GM19043 (cell line): Measurements from ENCODE around the gene SEPTIN10.
"Not testable (repeated sequence)": the region's sequence is repeated elsewhere in the genome, so short reads cannot be mapped to it uniquely, and the experiment has no call there.

Experiments
- ATAC-seq: cut with Tn5 transposase; IDR thresholded peaks from one replicate; pipeline ENCODE4 v1.9.1; 2021; ENCODE audit warnings: low read depth; ENCODE audit not compliant: unreplicated experiment

SEPTIN10 gene

DNA sequence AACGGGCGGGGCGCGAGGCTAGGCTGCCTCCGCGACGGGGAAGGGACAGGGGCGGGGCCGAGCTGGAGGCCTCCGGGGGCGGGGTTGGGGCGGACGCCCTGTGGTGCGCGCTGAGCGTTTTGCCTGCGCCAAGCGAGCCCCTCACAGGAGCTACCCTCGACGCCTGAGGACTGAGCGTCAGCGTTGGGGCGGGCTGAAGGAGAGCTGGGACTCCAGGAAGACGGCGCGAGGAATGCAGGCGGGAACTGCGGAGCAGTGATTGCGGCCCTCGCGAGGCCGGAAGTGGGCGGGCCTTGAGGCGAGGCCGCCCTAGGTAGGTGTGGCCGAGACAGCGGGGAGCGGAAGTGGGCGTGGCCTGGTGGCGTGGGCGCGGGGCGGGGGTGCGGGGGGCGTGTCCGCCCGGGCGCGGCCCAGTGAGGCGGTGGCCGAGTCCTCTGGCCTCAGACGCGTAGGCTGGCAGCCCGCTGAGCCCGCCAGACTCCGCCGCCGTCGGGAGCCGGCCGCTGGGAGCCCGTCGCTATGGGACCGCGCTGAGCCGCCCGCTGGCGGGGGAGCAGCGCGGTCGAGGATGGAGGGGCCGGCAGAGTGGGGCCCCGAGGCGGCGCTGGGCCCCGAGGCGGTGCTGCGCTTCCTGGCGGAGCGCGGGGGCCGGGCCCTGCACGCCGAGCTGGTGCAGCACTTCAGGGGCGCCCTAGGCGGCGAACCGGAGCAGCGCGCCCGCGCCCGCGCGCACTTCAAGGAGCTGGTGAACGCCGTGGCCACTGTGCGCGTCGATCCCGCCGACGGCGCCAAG, at the start of gene SEPTIN10, which contains the start of gene SOWAHC:
Gene SEPTIN10, minus strand, starts transcription at position 45 of the 793 bp plus-strand sequence. CDS start 139 bp downstream, outside the sequence.
Gene SOWAHC, plus strand, starts transcription at position 443 of the 793 bp plus-strand sequence. Its CDS starts 126 bp downstream, at position 569.
- ATAC-seq, result peak; percentile 69

DNA sequence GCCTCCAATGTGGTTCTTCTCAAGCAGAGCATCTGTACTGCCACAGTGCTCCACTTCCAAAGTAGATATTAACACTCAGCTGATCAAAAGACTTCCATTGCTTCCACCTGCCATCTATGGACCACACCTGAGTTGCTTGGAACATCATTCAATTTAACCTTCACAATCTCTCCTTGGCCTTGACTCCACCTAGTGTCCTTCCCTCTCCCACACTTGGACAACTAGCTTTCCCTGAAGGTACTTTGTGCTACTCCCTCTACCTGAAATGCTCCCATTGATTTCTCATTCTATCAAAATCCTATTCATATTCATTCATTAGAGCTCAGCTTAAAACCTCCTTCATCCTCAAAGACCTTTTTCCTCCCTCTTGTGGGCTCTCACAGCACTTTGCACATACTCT, 49.1 kb upstream of the SEPTIN10 start:
- ATAC-seq, result no peak

DNA sequence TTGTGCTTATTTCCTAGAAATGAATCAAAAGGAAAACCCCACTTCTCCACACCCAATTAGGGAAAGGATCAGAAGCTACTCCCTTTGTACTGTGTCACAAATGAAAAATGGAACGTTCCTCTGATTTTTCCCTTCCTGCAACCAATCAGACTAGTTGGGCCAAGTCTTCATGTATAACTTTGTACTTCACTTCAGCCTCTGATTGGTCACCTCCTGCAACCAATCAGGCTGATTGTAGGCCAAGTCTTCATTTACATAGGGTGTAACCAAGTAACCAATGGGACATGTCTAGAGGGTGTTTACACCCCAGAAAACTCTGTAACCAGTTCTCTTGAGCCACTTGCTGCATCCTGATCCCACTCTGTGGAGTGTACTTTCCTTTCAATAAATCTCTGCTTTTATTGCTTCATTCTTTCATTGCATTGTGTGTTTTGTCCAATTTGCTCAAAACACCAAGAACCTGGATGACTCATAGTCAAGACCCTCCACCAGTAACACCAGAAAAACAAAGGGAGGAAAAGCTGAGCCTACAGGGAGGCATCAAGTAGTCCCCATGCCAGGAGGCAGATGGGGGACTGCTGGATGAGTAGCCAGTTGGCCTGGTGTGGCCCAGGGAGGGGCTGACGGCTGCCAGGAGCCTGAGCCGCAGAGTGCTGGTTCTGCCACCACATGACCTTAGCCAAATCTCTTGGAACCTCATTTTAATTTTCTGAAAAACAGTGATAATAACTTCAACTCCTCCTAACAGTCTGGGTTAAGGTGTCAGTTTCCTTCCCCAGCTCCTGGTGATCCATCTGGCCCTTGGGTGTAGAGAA, 46.5 kb upstream of the SEPTIN10 start:
- ATAC-seq, result no peak

DNA sequence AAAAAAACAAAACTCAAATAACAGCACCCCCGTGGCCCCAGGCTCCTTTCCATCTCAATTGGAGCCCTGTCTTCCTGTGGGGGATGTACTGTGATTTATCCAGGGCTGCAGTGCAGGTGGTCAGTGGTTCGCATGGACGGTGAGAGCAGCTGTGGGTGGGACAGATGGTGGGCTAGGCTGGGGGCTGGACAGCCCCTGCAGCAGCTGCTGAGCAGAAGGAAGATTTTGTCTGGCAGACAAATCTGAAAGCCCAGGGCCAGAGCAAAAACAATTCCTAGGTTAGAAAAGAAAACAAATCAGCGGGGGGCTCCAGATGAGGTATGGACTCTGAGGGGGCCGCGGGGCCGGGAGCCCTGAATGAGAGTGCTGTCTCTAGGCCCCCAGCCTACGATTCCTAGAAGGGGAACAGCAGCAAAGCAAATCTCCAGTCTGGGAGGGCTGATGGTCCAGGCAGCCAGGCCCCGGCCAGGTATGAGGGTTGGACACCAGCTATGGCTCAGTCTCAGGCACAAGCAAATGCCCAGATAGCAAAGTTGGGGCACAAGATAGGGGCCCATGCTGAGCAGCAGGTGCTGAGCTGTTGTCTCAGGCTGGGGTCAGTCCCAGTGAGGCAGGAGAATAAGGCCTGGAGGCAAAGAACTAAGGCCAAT, 45.8 kb upstream of the SEPTIN10 start:
- no peak for ATAC-seq

DNA sequence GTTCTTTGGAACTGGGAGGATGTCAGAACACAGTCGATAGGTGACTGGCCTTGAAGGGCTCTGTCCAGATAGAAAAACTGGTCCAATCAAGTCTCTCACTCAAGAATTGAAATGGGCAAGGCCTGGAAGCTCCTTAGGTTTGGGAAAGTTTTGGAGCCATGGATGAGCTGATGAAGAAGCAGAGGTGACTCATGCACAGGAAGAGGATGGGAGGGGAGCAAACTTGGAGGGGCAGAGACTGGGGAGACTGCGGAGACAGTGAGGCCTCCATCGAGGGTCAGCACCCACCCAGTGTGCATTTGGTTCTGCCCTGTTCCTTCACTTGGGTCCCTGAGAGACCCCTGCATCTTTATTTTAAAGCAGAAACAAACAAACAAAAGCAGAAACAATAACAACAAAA, 41.5 kb upstream of the SEPTIN10 start:
- ATAC-seq, result no peak

DNA sequence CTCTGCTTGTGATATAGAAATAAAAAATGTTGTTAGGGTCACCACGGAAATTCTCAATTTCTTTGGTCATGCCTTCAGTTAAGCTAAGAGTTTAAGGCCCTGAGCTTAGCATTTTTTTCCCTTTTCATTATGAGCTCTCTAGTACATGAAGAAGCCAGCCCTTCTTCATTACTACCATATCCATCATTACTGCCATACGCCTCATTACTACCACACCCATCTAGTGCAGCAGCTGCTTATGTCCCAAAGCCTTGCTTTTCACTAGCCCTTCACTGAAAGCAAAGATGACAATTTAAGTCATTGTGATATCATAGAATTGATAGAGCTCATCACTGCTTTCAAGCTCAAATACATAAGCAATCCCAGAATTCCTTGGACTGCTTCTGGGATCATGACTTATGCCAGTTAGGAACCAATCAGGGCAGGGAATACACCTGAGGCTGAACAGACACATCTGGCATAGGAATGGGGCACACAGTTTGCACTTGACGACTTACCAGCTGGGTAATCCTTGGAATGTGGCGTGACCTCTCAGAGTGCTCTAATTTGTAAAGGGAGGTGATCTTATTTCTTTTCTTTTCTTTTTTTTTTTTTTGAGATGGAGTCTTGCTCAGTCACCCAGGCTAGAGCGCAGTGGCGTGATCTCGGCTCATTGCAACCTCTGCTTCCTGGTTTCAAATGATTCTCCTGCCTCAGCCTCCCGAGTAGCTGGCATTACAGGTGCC, 40.7 kb upstream of the SEPTIN10 start:
- ATAC-seq, result no peak

DNA sequence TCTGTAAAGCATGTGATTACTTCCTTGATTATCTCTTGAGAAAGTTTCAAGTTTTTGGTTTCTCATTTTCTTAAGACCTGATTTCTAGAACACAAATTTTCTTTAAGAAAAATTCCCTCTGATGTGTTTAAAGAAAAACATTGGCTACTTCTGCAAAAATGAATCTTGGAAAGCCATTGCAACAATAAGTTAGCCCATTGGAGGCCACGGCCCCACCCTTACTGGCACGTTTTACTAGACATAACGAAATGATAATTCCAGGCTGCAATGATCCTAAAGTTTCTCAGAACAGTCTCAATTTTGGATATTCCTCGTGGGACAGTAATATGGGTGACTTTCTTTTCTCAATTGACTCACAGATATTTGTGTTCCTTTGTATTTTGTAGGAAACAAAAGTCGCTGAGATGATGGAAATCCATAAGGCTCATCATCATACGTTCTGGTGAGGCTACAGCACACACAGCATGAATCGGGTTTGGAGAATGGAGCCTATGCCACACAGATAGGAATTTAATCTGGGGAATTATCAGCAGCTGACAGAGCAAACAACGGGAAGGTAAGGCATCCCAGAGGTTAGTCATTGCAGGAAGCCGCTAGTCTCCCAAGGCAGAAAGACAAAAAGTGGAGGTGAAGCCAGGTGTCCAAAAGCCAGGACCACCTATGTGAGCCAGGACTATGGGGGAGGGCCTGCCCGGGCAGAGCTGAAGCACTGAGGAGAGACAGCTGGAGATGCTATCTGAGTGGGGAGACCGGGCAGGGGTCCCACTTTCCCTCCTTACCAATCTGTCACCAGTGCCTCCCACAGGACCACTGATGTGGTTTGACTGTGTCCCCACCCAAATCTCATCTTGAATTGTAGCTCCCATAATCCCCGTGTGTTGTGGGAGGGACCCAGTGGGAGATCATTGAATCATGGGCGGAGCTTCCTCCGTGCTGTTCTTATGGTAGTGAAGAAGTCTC, 36.2 kb upstream of the SEPTIN10 start:
- ATAC-seq, result no peak

DNA sequence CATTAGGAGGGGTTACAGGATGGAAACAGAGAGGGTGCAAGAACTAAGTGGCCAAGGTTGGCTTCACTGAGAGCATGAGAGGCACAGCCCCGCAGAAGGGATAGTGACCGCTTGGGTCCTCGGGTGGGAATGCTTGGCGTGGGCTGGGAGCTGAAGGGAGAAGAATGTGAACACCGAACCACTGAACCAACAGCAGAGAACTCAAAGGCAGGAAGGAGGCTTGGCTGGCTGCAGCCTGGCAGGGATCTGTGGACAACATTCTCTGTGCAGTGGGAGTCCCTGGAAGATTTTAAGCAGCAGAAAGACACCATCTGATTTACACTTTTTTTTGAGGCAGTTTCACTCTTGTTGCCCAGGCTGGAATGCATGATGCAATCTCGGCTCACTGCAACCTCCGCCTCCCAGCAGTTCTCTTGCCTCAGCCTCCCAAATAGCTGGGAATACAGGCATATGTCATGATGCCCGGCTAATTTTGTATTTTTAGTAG, 34.3 kb upstream of the SEPTIN10 start:
- no peak for ATAC-seq

DNA sequence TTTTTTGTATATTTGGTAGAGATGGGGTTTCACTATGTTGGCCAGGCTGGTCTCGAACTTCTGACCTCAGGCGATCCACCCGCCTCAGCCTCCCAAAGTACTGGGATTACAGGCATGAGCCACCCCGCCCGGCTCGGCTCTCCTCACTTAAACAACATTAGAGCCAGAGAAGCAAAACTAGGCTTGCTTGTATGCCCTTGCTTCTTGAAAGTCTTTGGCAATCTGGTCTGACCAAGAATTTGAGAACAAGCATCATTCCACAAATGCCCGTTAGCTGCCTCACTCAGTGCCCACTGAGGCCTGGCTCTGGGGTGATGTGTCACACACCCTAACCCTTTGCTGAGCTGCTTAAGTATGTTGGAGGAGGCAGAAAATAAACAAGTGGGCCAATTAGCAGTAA, 33.9 kb upstream of the SEPTIN10 start:
- ATAC-seq, result no peak

DNA sequence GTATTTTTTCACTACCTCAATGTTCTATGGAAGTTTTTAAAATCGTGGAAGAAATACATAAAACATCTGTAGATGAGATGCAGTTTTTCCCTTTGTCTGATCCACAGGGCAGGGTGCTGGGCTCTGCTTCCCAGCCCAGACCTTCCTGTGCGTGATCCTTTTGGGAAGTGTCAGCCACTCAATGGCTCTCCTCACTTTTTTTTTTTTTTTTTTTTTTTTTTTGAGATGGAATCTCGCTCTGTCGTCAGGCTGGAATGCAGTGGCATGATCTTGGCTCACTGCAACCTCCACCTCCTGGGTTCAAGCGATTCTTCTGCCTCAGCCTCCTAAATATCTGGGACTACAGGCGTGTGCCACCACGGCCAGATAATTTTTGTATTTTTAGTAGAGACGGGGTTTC, 33.2 kb upstream of the SEPTIN10 start:
- ATAC-seq, result no peak

DNA sequence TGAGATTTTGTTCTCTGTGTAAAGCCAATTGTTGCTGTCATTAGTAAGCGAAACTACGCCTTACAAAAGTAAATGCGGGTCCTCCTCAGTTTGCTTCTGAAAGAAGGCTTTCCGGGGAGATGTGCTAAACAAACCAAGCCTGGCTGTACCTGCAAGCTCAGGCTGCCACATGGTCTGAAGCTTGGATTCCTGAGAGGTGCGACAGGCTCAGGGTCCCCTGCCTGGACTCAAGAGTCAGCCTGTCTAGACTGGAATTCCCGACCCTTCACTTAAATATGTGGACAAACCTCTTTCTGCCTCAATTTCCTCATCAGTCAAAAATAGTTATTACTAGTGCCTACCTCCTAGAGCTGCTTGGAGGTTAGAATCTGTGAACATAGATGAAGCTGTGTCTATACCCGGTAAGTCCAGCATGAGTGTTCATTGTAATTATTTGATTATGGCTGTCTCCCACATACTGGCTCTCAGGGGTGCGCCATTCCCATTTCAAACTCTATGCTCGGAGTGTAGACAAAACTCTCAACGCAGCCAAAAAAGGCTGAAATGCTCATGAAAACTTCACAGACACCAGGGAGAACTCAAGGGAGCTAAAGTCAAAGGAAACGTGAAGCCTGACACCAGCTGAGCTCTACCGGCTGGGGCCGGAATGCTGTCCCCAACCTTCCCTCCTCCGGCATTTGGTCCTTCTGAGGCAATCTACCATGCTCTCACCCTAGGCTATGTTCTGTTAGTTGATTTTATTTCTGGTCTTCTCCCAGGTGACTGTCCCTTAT, 31.8 kb upstream of the SEPTIN10 start:
- no peak for ATAC-seq

DNA sequence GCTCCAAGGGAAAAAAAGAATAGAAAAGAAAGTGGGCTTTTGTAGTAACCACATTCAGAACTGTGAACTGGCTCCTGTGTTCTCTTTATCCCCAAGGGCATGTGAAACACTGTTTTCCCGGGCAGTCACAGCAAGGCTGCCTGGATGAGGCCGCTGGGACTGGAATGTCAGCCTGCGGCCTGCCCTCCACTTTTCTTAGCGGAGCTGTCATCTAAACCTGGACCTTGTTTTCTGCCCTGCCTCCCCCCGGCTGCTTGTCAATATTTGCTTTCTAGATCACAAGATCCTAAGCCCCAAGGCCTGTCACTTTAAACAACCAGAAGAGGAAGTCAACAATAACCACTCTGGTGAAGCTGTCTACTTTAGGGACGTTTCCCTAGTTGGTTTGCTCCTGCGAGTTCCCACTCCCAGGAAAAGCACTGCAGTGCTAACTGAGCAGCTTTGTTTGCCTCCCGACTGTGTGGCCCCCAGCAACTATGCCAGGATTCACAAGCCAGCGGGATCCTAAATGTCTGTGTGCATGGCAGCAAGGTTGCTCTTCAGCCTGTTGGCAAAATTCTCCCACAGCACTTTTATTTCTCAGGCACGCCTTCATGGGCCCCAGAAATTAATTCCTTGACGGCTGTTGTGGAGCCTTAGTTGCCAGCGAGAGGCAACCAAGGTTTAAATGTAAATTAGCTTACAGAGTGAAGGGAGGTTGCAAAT, 31.0 kb upstream of the SEPTIN10 start:
- no peak for ATAC-seq

DNA sequence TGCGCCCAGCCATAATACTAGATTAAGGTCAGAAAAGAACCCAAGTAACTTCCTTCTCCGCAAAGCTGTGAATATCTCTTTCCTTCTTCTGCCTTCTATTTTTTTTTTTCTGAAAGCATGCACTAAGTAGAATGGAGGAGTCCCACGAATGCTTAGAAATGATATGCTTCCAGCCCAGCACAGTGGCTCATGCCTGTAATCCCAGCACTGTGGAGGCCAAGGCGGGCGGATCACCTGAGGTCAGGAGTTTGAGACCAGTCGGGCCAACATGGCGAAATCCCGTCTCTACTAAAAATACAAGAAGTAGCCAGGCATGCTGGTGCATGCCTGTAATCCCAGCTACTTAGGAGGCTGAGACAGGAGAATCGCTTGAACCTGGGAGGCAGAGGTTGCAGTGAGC, 26.2 kb upstream of the SEPTIN10 start:
- not testable (repeated sequence) for ATAC-seq

DNA sequence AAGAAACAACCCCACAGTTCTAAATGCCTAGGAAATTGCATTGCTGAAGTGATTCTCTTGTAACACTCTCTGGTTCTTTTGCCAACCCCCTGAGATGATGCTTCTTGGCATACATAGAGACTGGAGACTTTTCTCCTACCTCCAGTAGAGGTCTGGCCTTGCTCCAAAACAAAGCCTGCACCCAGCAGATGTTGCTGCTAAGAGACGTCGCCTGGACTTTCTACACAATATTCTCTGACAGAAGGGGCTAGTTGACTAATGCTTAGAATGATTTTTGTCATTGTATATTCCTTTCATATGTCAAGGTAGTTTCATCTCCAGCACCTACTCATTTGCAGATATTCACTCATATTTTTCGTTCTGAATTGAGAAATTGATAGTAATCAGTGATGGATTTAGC, 25.0 kb upstream of the SEPTIN10 start:
- no peak for ATAC-seq

DNA sequence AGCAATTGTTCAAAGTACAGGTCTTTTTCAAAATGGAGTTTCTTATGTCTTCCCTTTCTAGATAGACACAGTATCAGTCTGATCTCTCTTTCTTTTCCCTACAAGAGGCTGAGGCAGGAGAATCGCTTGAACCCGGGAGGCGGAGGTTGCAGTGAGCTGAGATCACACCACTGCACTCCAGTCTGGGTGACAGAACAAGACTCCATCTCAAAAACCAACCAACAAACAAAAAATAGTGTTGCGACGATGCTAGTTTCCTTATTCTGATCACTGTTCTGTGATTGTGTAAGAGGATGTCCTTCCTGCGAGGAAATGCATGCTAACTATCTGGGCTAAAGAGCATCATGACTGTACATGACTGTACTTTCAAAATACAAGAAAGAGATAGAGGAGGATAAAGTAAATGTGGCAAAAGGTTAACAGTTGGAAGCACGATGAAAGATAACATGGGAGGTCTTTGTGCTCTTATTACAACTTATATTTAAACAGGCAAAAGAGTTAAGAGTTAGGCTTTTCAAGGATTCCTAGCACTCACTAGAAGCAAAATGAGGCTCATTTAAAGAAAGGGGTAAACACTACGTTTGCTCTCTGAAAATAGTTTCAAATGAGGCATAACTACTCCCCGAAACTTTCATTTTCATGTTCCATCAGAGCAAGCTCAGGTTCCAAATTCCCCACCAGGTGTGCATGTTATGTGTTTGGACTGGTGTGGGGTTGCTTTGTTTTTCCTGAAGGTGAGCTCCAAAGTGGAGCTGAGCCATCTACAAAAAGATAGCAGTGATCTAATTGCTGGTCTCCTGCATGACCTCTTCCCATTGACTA, 24.2 kb upstream of the SEPTIN10 start:
- no peak for ATAC-seq

DNA sequence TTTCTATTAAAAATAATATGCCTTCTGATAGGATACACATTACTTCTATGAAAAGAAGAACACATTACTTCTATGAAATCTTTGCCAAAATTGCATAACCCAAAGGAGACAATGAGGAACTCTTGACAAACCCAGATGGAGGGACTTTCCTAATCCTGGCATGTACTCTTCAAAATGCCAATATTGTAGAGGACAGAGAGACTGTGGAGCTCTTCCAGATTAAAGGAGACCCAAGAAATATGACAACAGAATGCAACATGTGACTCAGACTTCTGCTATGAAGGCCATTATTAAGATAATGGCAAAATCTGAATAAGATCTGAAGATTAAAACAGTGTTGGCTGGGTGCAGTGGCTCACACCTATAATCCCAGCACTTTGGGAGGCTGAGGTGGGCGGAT, 22.6 kb upstream of the SEPTIN10 start:
- ATAC-seq, result no peak
